Hepatic stellate cell (primary cell): ENCODE results near the gene ATP8A1.
"Not testable (repeated sequence)": the region's sequence is repeated elsewhere in the genome, so short reads cannot be mapped to it uniquely, and the experiment has no call there.

ENCODE experiments used
- DNase-seq: peaks from one replicate; pipeline ENCODE4 v3.0.0; 2011; ENCODE audit warnings: low spot score

Gene ATP8A1

GRCh38 chr4:42467777-42468176 is 189.1 kb downstream of the ATP8A1 start:
- not testable (repeated sequence) for DNase-seq

DNA sequence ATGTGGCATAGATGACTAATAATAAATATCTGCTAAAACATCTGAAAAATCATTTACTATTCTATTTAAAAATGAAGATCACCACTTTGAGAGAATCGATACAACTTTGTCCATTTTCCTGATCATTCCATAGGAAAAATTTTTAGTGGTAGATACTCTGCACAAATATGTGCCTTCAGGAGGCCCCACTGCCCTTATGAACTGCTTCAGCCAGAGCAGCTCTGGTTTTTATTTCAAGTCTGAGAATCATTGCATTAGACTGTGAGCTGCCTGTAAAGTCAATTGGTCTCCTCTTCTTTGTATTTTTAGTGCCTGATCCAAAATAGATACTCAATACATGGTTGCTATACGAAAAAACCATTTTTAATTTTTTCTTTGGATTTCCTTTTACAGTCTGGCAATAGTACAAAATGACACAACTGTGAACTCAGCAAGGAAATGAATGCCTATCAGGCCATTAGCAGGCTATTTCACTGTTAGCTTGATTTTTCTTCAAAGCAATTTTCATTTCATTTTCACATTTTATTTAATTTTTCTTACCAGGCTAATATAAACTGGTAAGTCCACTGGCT is 190.5 kb downstream of the ATP8A1 start:
- DNase-seq = no peak

DNA sequence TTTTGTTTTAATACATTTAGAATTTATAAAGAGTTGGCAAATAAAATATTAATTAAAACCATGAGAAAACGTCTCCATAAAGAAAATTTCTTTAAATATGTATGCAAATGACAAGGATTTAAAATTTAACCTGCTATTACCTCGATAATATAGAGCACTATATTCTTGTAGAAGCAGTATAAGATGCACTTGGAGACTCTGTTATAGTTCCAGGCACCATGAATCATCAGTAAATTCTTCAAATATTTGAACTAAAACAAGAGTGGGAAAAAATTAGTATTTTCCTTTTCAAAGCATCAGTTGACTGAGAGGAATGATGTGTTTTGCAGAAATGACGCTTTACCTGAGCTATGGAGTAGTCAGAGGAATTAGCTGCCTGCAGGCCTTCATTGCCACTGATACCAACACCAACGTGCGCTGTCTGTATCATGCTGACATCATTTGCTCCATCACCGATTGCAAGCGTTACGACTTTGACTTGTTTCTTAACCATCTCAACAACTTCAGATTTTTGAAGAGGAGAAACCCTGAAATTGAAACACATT is 192.3 kb downstream of the ATP8A1 start:
- DNase-seq = no peak

GRCh38 chr4:42461216-42461615 is 195.7 kb downstream of the ATP8A1 start:
- DNase-seq = not testable (repeated sequence)

DNA sequence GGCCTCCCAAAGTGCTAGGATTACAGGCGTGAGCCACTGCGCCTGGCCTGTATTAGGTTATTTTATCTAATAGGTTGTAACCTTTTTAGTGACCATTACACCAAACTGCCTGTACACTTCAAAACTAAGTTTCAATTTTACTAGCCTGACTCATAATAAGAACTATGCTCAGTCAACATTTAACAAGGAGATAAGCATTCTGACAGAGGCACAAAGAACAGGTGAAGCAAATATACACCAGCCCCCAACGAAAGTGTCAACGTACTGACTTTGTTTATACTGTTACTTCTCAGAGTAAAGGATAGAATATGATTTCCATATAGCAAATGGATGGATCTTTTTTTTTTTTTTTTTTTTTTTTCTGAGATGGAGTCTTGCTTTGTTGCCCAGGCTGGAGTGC is 196.9 kb downstream of the ATP8A1 start:
- no peak for DNase-seq

DNA sequence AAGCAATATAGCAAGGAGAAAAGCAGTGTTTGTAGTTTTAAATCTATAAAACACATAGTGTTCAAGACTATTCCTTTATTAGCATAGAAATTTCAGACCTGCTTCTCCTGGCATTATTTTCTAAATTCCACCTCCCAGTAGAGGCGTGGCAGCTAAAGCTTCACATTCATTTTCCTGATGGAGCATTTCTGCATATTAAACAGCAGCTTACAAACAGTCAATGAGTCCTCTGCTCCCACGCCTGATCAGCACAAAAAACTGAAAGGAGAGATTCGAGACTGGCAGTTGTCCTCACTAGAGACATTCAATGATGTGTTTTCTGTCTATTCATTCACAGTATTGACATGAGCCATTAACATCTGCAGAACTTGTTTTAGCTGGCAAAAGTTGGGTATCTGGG is 198.2 kb downstream of the ATP8A1 start:
- no peak for DNase-seq

DNA sequence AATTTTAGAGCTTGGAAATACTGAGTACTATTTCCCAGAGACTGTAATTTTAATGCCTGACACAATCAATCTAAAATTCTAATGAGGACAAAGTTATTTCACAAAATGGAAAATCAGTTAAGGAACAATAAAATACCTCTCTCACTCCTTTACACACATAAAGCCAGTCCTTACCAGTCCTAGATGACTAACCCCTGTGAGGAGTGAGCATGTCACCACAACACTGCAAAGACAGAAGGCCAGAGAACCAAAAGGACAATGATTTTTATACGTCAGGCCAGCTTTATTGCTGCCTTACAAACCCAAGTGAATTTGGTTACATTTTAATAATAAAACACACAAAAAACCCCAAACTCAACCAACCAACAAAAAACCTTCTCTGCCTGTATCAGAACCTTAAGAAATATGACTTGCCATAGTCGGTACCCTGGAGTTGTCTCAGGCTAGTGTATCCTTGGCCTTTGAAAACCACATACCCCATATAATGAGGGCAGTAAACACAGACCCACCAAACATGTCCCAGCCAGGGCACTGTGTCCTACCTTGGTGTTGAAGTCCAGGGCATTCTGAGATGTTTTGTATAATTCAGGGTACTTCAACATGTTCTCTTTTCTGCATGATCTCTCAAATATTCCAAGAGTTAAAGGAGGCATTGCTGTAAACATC is 202.0 kb downstream of the ATP8A1 start:
- no peak for DNase-seq

GRCh38 chr4:42453612-42454011 is 203.3 kb downstream of the ATP8A1 start:
- no peak for DNase-seq

DNA sequence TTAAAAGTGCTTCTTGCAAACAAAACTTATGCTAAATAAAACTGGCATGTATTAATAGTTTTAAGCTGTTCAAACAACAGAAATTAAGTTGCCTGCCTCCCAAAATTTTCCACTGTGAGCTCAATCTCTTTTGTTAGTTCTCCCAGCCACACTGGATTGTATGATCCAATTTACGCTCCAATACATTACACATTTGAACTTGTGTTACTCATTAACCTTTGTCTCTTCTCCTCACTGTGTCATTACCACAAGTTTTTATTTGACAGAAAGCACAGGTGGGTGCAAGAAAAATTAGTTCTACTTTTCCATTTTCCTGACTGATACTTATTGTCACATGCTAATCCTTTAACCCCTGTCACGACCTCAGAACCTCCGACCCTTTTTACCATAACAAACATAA is 204.1 kb downstream of the ATP8A1 start:
- no peak for DNase-seq

- DNase-seq = no peak
Observed at GRCh38 chr4:42446823-42447222, 210.1 kb downstream of the ATP8A1 start.

DNA sequence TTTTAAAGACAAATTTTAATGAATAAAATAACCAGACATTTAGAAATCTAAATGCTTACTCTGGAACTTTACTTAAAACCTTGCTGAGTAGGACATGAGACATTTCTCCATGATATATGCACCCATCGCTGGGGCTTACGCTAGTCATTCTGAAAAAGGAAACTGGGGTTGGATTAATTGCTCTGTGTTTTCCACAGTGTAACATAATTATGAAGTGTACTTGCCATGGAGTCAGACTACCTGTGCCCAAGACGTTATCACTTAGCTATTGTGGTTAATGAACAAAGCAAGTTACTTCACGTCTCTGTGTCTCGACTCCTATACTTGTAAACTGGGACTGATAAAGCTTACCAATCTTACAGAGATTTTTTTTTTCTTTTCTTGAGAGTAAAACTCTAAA is 211.9 kb downstream of the ATP8A1 start:
- no peak for DNase-seq

DNA sequence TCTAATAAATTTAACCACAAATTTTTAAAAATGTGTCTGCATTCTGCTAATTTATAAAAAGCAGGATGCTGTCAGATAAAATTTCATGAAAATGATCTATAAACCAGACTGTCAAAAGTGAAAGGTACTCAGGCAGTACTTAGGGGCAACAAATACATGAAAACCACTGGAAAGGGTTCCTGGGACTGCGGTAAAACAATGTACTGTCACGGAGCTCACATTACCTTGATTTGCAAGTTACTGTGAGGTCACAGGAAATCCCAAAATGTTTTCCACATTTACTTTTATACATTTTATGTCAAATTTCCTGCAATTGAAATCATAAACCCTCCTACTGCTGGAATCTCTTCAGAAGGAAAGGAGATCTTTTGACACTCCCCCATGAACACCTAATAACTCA is 214.3 kb downstream of the ATP8A1 start:
- DNase-seq = no peak

DNA sequence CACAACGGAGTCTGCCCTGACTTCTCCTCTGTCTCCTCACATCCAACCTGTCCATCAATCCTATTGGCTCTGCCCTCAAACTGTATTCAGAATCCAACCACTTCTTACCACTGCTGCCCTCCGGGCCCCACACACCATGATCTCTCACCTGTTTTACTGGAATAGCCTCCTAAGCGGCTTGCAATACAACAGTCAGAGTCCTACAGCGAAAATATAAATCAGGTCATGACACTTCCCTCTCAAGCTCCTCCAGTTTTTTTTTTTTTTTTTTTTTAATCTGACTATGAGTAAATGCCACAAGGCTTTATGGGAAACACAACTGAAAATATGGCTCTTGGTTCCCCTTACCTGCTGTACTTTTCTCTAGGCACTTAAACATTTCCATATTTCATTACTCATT is 216.8 kb downstream of the ATP8A1 start:
- DNase-seq = no peak

DNA sequence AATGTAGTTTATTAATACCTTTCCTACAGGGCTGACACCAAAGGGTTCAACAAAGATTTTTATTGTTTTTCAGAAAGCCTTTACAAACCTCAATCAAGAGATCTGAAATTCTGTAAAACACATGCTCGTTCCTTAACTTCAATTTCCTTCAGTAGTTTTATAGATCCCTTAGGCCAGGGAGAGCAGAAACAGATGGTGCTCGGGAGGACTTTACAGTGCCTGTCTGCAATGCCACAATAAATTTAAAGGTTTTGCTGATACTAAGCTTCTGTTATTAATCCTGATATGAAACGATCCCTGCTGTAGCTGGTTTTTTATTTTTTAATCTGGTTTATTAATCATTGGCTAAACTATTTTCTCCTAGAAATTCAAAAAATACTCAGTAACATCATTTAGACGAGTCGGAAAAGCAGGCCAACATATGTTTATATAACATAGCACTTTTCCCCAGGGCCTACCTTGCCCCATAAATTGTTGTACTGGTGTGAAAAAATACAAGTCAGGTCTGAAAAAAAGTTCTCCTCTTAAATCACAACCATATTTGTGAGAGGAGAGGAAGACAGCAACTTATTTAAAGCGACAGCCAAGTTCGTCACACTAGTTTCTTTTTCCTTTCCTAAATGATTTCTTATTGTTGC is 219.9 kb downstream of the ATP8A1 start:
- no peak for DNase-seq

GRCh38 chr4:42428036-42428435 is 228.9 kb downstream of the ATP8A1 start:
- DNase-seq = no peak

DNA sequence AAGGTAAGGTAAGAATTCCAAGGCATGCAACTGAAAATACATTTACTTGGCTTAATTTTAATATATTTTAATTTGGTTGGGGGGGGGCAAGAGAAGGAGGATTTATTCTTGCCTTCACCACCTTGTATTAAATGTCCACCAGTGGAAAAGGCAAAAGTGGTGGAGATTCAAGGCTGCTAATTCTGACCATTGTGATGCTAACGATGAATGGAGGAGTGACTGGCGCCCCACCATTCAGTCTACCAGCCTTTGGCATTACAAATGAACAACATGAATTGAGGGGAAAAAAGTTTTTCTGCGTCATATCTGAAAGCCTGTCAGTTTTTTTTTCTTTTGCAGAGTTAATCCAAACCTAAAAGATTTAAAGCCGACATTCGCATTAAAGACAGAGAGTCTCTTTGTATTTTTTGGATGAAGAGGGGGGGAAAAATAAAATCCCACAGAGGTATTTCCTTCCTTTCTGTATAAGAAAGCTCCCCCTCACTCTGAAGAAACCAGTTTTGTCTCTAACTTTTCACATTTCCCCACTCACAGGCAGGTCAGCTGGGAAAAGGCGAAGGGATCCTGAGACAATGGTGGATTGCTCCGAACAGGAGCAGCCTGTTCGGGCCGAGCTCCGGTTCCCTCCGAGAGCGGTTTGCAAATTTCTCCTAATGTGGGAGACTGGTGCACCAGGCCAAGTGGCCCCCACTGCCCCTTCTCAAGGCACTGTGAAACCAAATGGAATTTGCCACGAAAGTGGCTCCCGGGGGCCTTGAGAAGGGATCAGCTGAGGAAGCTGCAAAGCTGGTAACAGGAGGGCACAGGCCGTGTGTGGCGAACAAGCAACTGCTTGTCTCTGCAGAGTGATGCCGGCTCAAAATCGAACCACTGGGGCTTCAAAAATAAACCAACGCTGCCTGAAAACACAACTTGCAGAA is 231.5 kb downstream of the ATP8A1 start:
- DNase-seq = no peak

- DNase-seq = no peak
Observed at GRCh38 chr4:42420140-42420539, 236.8 kb downstream of the ATP8A1 start.

- DNase-seq = no peak
Observed at GRCh38 chr4:42417550-42417949, 239.4 kb downstream of the ATP8A1 start.

- DNase-seq = no peak
Observed at GRCh38 chr4:42416017-42416416, 240.9 kb downstream of the ATP8A1 start.

DNA sequence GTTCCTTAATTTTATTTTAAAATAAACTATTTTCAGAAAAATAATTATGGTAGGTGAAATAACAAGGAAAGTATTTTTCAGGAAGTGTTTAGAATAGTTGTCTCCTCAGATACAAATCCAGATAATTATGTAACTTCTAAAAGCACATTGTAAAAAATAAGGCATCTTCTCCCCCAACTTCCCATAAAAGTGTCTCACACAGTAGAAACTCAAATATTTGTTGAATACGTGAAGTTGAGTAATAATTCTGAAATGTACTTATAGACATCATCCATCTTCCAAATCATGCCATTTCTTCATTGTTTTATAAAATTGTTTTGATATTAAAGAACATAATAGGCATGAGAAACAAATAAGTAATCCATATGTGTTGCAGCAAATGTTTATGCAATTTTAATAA is 241.6 kb downstream of the ATP8A1 start:
- DNase-seq = no peak

- DNase-seq = peak; percentile 29
Observed at GRCh38 chr4:42412251-42412650, 244.7 kb downstream of the ATP8A1 start.

- no peak for DNase-seq
Observed at GRCh38 chr4:42411803-42412202, 245.1 kb downstream of the ATP8A1 start.
